HepG2 (cell line): Measurements from ENCODE around the gene RAD9A. TPM values are rescaled to one million over a fixed set of nuclear protein-coding genes. Genes with fewer than 3 reads are reported as not detected.

ENCODE experiments used
- FUBP1 ChIP-seq: sonication (generic); formaldehyde crosslinking; IDR thresholded peaks from 2 replicates; pipeline ENCODE4 v1.5.1; 2020; ENCODE audit warnings: missing genetic modification reagents, mild to moderate bottlenecking, borderline replicate concordance
- HDAC2 ChIP-seq: sonication (generic); formaldehyde crosslinking; IDR thresholded peaks from 2 replicates; pipeline ENCODE4 v1.4.0; 2020; ENCODE audit warnings: missing genetic modification reagents
- JUND ChIP-seq: sonication (generic); formaldehyde crosslinking; IDR thresholded peaks from 2 replicates; pipeline ENCODE4 v1.8.0; 2022; ENCODE audit warnings: mild to moderate bottlenecking, missing genetic modification reagents
- PHF21A ChIP-seq: sonication (generic); formaldehyde crosslinking; IDR thresholded peaks from 2 replicates; pipeline ENCODE4 v1.5.0; 2020; ENCODE audit warnings: mild to moderate bottlenecking, missing genetic modification reagents
- POLR2G ChIP-seq: fragments of 200-400 bp; formaldehyde crosslinking; IDR thresholded peaks from 2 replicates; pipeline ENCODE4 v1.6.1; 2018; ENCODE audit warnings: mild to moderate bottlenecking, low read depth, low read length, moderate library complexity
- SOX13 ChIP-seq, 3 experiments: fragments of 450-650 bp in 1 of 3; sonication (generic) in 1 of 3; formaldehyde crosslinking in 1 of 3; IDR thresholded peaks in 2 of 3; conservative IDR thresholded peaks in 1 of 3; 2 replicates each; pipeline versions ENCODE4 v1.5.0 to v1.6.1; 2016 to 2020; ENCODE audit warnings: antibody characterized with exemption in 1 of 3, mild to moderate bottlenecking in 1 of 3, missing compliant biosample characterization in 1 of 3, missing genetic modification reagents in 1 of 3, moderate library complexity in 1 of 3
- ZBTB3 ChIP-seq: sonication (generic); formaldehyde crosslinking; IDR thresholded peaks from 2 replicates; pipeline ENCODE4 v1.4.0; 2020; ENCODE audit warnings: low read depth, mild to moderate bottlenecking, moderate library complexity, missing genetic modification reagents, borderline replicate concordance
- ZBTB42 ChIP-seq: sonication (generic); formaldehyde crosslinking; IDR thresholded peaks from 2 replicates; pipeline ENCODE4 v1.5.0; 2020; ENCODE audit warnings: mild to moderate bottlenecking, missing genetic modification reagents
- ZNF281 ChIP-seq: sonication (generic); formaldehyde crosslinking; IDR thresholded peaks from 2 replicates; pipeline ENCODE4 v1.4.0; 2020; ENCODE audit warnings: missing genetic modification reagents, borderline replicate concordance
- ZNF33B ChIP-seq: sonication (generic); formaldehyde crosslinking; IDR thresholded peaks from 2 replicates; pipeline ENCODE4 v1.5.1; 2020; ENCODE audit warnings: mild to moderate bottlenecking, missing genetic modification reagents
- ZNF383 ChIP-seq: sonication (generic); formaldehyde crosslinking; IDR thresholded peaks from 2 replicates; pipeline ENCODE4 v1.4.0; 2020; ENCODE audit warnings: missing genetic modification reagents, mild to moderate bottlenecking, borderline replicate concordance
- ZNF496 ChIP-seq: sonication (generic); formaldehyde crosslinking; IDR thresholded peaks from 2 replicates; pipeline ENCODE4 v1.8.1; 2023; ENCODE audit warnings: mild to moderate bottlenecking, moderate library complexity, missing genetic modification reagents; ENCODE audit not compliant: insufficient replicate concordance
- ZNF556 ChIP-seq: sonication (generic); formaldehyde crosslinking; IDR thresholded peaks from 2 replicates; pipeline ENCODE4 v1.4.0; 2020; ENCODE audit warnings: mild to moderate bottlenecking, missing genetic modification reagents, borderline replicate concordance
- ZNF746 ChIP-seq: sonication (generic); formaldehyde crosslinking; IDR thresholded peaks from 2 replicates; pipeline ENCODE4 v1.8.0; 2022; ENCODE audit warnings: mild to moderate bottlenecking, missing genetic modification reagents
- polyA plus RNA-seq, 8 experiments: library from polyadenylated mRNA; depleted of rRNA in 3 of 8; stranded (reverse) in 7 of 8; unstranded in 1 of 8; fragments of >200 nt; fragmentation: Illumina TruSeq in 4 of 8; extraction: Trizol in 4 of 8; gene quantifications; 2 replicates each; pipeline versions ENCODE4 v1.2.1 to v1.2.3, GENCODE V29; 2011 to 2016; ENCODE audit warnings: low read depth in 4 of 8, missing spikeins in 1 of 8, mixed read lengths in 1 of 8; ENCODE audit not compliant: insufficient read depth in 1 of 8
- total RNA-seq, 5 experiments: library from RNA; depleted of rRNA; stranded (reverse); fragments of >200 nt; fragmentation: Illumina TruSeq; extraction: Trizol; gene quantifications; 2 replicates each; pipeline ENCODE4 v1.2.3, GENCODE V29; 2016; ENCODE audit warnings: low read depth in 1 of 5
- TF ChIP-seq, protein P1 (sequence below): IDR thresholded peaks from 2 replicates; pipeline ENCODE4 v1.6.1; 2018; ENCODE audit warnings: missing genetic modification reagents, mild to moderate bottlenecking, missing compliant biosample characterization
- TF ChIP-seq, protein P2 (sequence below): sonication (generic); formaldehyde crosslinking; IDR thresholded peaks from 2 replicates; pipeline ENCODE4 v1.4.0; 2020; ENCODE audit warnings: missing genetic modification reagents
- TF ChIP-seq, protein P3 (sequence below): sonication (generic); formaldehyde crosslinking; IDR thresholded peaks from 2 replicates; pipeline ENCODE4 v1.8.0; 2022; ENCODE audit warnings: missing genetic modification reagents, mild to moderate bottlenecking, borderline replicate concordance

The RAD9A gene
- total and polyA plus RNA-seq, 2 of the 13 experiments (the other 11 are each of a cell fraction or from before 2014, with no cell fraction given), result 10.1 to 15.7 TPM

- TF ChIP-seq ZNF281 (peak; percentile 79; the same call in 1 of the 2 replicates), PHF21A (CRISPR knock-in tag) (peak; percentile 48), ZNF383 (0 out of 2 replicates have a peak, but pooled peaks have one; percentile 40), JUND (CRISPR knock-in tag) (peak; percentile 77), ZBTB3 (CRISPR knock-in tag) (no peak), ZNF556 (CRISPR knock-in tag) (peak; percentile 85; the same call in 1 of the 2 replicates), ZNF496 (CRISPR knock-in tag) (no peak), HDAC2 (CRISPR knock-in tag) (peak; percentile 77), ZBTB42 (CRISPR knock-in tag) (no peak), FUBP1 (CRISPR knock-in tag) (no peak), SOX13 (IDR thresholded peaks at IDR 0.05) (no peak), SOX13 (CRISPR knock-in tag; conservative IDR thresholded peaks at IDR 0.05 in 1 of 2, IDR thresholded peaks at IDR 0.05 in 1 of 2) (peak in 1 of 2 experiments; percentile 82; a peak in 2 of 4 replicates), POLR2G (peak; percentile 80), ZNF33B (CRISPR knock-in tag) (no peak), ZNF746 (CRISPR knock-in tag) (0 out of 2 replicates have a peak, but pooled peaks have one; percentile 49)
- TF ChIP-seq, protein P1, sequence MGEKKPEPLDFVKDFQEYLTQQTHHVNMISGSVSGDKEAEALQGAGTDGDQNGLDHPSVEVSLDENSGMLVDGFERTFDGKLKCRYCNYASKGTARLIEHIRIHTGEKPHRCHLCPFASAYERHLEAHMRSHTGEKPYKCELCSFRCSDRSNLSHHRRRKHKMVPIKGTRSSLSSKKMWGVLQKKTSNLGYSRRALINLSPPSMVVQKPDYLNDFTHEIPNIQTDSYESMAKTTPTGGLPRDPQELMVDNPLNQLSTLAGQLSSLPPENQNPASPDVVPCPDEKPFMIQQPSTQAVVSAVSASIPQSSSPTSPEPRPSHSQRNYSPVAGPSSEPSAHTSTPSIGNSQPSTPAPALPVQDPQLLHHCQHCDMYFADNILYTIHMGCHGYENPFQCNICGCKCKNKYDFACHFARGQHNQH (CRISPR knock-in tag), result 0 out of 2 replicates have a peak, but pooled peaks have one; percentile 71
- TF ChIP-seq, protein P2, sequence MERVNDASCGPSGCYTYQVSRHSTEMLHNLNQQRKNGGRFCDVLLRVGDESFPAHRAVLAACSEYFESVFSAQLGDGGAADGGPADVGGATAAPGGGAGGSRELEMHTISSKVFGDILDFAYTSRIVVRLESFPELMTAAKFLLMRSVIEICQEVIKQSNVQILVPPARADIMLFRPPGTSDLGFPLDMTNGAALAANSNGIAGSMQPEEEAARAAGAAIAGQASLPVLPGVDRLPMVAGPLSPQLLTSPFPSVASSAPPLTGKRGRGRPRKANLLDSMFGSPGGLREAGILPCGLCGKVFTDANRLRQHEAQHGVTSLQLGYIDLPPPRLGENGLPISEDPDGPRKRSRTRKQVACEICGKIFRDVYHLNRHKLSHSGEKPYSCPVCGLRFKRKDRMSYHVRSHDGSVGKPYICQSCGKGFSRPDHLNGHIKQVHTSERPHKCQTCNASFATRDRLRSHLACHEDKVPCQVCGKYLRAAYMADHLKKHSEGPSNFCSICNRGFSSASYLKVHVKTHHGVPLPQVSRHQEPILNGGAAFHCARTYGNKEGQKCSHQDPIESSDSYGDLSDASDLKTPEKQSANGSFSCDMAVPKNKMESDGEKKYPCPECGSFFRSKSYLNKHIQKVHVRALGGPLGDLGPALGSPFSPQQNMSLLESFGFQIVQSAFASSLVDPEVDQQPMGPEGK, result peak; percentile 71
- TF ChIP-seq, protein P3, sequence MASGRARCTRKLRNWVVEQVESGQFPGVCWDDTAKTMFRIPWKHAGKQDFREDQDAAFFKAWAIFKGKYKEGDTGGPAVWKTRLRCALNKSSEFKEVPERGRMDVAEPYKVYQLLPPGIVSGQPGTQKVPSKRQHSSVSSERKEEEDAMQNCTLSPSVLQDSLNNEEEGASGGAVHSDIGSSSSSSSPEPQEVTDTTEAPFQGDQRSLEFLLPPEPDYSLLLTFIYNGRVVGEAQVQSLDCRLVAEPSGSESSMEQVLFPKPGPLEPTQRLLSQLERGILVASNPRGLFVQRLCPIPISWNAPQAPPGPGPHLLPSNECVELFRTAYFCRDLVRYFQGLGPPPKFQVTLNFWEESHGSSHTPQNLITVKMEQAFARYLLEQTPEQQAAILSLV (CRISPR knock-in tag), result peak; percentile 72
Measured at GRCh38 chr11:67354075-67355022, 37.4 kb upstream of the RAD9A start (continued).
